ENCODE results near the gene NABP2.

DNA sequence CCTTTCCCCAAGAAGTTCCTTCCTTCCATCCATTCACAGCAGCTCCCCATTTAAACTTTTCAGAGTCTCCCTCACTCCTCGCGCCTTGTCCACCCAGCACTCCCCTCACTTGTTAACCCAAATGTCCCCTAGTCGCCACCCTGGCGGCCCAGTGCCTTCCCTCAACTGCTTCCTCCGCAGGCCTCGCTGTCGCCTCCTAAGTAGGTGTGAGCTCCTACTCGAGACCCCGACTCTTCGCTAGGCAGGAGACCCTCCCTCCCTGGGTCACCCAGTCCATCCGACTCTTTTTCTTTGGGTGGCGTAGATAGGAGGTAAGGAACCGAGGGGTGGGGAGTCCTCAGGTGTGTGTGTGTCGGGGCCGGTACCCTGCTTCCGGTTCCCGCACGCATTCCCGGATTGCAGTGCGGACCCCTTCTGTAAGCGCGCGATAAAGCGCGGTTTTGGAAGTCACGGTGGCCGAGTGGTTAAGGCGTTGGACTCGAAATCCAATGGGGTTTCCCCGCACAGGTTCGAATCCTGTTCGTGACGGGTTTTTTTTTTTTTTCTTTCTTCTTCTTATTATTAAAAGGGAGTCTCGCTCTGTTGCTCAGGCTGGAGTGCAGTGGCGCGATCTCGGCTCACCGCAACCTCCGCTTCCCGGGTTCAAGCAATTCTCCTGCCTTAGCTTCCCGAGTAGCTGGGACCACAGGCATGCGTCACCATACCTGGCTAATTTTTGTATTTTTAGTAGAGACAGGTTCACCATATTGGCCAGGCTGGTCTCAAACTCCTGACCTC is 34.0 kb upstream of the NABP2 start:
- peak in 1 of 3 donors; percentile 16 for TF ChIP-seq CTCF (IDR thresholded peaks at IDR 0.05)
- no peak for TF ChIP-seq POLR2A (IDR thresholded peaks at IDR 0.05)
- no peak for TF ChIP-seq EP300 (IDR thresholded peaks at IDR 0.05)

Measured in ovary (tissue), 3 donors.